ENCODE data around the gene FLYWCH1.
A peak's percentile ranks its signal among the peaks of the same experiment; 100 is the strongest.

The FLYWCH1 gene

GRCh38 chr16:2953706-2954627, 42.2 kb downstream of the FLYWCH1 start:
- DNase-seq: peak; percentile 38 to 65 (median 58)

GRCh38 chr16:2954656-2955381, 43.1 kb downstream of the FLYWCH1 start:
- peak; percentile 31 to 65 (median 36) for DNase-seq

- no peak for DNase-seq
Observed at GRCh38 chr16:2955438-2955778, 43.7 kb downstream of the FLYWCH1 start.

- peak in 1 of 3 experiments; percentile 21 for DNase-seq
Observed at GRCh38 chr16:2955779-2956578, 44.2 kb downstream of the FLYWCH1 start.

- DNase-seq: no peak
Observed at GRCh38 chr16:2956579-2956956, 44.8 kb downstream of the FLYWCH1 start.

- DNase-seq: peak in 1 of 3 experiments; percentile 5
Observed at GRCh38 chr16:2959206-2959605, 47.5 kb downstream of the FLYWCH1 start.

- DNase-seq: no peak
Observed at GRCh38 chr16:2960183-2961010, 48.7 kb downstream of the FLYWCH1 start.

- peak in 1 of 3 experiments; percentile 27 for DNase-seq
Observed at GRCh38 chr16:2962334-2963073, 50.8 kb downstream of the FLYWCH1 start.

- peak in 2 of 3 experiments; percentile 32 to 39 for DNase-seq
Observed at GRCh38 chr16:2963074-2963722, 51.5 kb downstream of the FLYWCH1 start.

- peak; percentile 61 to 72 (median 68) for DNase-seq
Observed at GRCh38 chr16:2963723-2964474, 52.2 kb downstream of the FLYWCH1 start, which contains the start of gene KREMEN2. TSS of gene KREMEN2 (plus strand) at chr16:2964275. CDS start at chr16:2964521, 246 bp downstream.

- DNase-seq: peak; percentile 74 to 80 (median 75)
Observed at GRCh38 chr16:2964475-2965336, 53.0 kb downstream of the FLYWCH1 start.

- DNase-seq: no peak
Observed at GRCh38 chr16:2966043-2966807, 54.5 kb downstream of the FLYWCH1 start.

GRCh38 chr16:2966808-2967191, 55.1 kb downstream of the FLYWCH1 start:
- no peak for DNase-seq

GRCh38 chr16:2967211-2967631, 55.5 kb downstream of the FLYWCH1 start:
- no peak for DNase-seq

GRCh38 chr16:2967721-2968161, 56.0 kb downstream of the FLYWCH1 start:
- no peak for DNase-seq

- no peak for DNase-seq
Observed at GRCh38 chr16:2968368-2968737, 56.6 kb downstream of the FLYWCH1 start.

GRCh38 chr16:2968738-2969544, 57.2 kb downstream of the FLYWCH1 start, which contains the start of gene PAQR4:
TSS of gene PAQR4 (plus strand) at chr16:2969348. CDS start at chr16:2969675, 327 bp downstream.
- peak; percentile 91 to 99 (median 93) for DNase-seq
